ENCODE measurements around the gene MEGF6.
A peak's percentile ranks its signal among the peaks of the same experiment; 100 is the strongest.
"Not testable (repeated sequence)": the region's sequence is repeated elsewhere in the genome, so short reads cannot be mapped to it uniquely, and the experiment has no call there.

MEGF6 gene

GRCh38 chr1:3593745-3594144 is 17.6 kb downstream of the MEGF6 start:
- DNase-seq = no peak

- no peak for DNase-seq
These were observed 18.0 kb downstream of the MEGF6 start for GRCh38 chr1:3593334-3593733.

- DNase-seq = no peak
These were observed 20.1 kb downstream of the MEGF6 start for GRCh38 chr1:3590951-3591865.

- peak; percentile 37 for DNase-seq
These were observed 21.1 kb downstream of the MEGF6 start for GRCh38 chr1:3590139-3590763.

- no peak for DNase-seq
These were observed 22.9 kb downstream of the MEGF6 start for GRCh38 chr1:3588395-3588794.

- no peak for DNase-seq
These were observed 24.1 kb downstream of the MEGF6 start for GRCh38 chr1:3586986-3587759.

- DNase-seq = no peak
These were observed 25.3 kb downstream of the MEGF6 start for GRCh38 chr1:3585940-3586568.

GRCh38 chr1:3585353-3585868 is 25.9 kb downstream of the MEGF6 start:
- not testable (repeated sequence) for DNase-seq

GRCh38 chr1:3584915-3585314 is 26.4 kb downstream of the MEGF6 start:
- DNase-seq = no peak

- peak; percentile 9 for DNase-seq
These were observed 27.6 kb downstream of the MEGF6 start for GRCh38 chr1:3583751-3584150.

- DNase-seq = no peak
These were observed 29.8 kb downstream of the MEGF6 start for GRCh38 chr1:3581296-3582036.

GRCh38 chr1:3580231-3580630 is 31.1 kb downstream of the MEGF6 start:
- DNase-seq = no peak

- no peak for DNase-seq
These were observed 31.7 kb downstream of the MEGF6 start for GRCh38 chr1:3579626-3580025.

- no peak for DNase-seq
These were observed 32.4 kb downstream of the MEGF6 start for GRCh38 chr1:3578906-3579305.

- DNase-seq = no peak
These were observed 32.9 kb downstream of the MEGF6 start for GRCh38 chr1:3578433-3578805.

- DNase-seq = no peak
These were observed 33.4 kb downstream of the MEGF6 start for GRCh38 chr1:3577711-3578432.

- DNase-seq = peak; percentile 84
These were observed 34.0 kb downstream of the MEGF6 start for GRCh38 chr1:3577300-3577699.

- no peak for DNase-seq
These were observed 35.3 kb downstream of the MEGF6 start for GRCh38 chr1:3575993-3576392.

GRCh38 chr1:3575515-3575914 is 35.8 kb downstream of the MEGF6 start:
- DNase-seq = not testable (repeated sequence)

GRCh38 chr1:3573500-3573899 is 37.8 kb downstream of the MEGF6 start:
- DNase-seq = no peak

- not testable (repeated sequence) for DNase-seq
These were observed 38.7 kb downstream of the MEGF6 start for GRCh38 chr1:3572638-3573037.

Data from NCI-H1092 treated with DMSO at 0.1 percent for 48 hours (cell line).